A549 (cell line): Measurements from ENCODE around the gene CGB2. TPM values are rescaled to one million over a fixed set of nuclear protein-coding genes. Genes with fewer than 3 reads are reported as not detected.
"Not testable (repeated sequence)": the region's sequence is repeated elsewhere in the genome, so short reads cannot be mapped to it uniquely, and the experiment has no call there.

ENCODE experiments used
- ATAC-seq, 2 experiments: fragments of 200-7000 bp in 1 of 2; fragments of >200 bp in 1 of 2; cut with Nextera tagmentation in 1 of 2; cut with Tn5 transposase in 1 of 2; 3 replicates each; pipeline versions ENCODE4 v1.8.0 to v1.9.1; 2018 to 2020; ENCODE audit warnings: mild to moderate bottlenecking in 1 of 2, moderate library complexity in 1 of 2
- CTCF ChIA-PET: fragments of 300-600 bp; sonication (Branson Sonifier 250); formaldehyde crosslinking; extraction: SDS; loops from one replicate; lab custom pipeline; 2021; ENCODE audit warnings: antibody characterized with exemption, inconsistent platforms; lab: Yijun Ruan, JAX
- POLR2A ChIA-PET: fragments of 350-600 bp; formaldehyde crosslinking; extraction: SDS; loops from one replicate; lab custom pipeline; 2021; ENCODE audit warnings: antibody characterized with exemption, inconsistent platforms; lab: Yijun Ruan, JAX
- DNase-seq, 2 experiments: peaks; one replicate each; pipeline versions ENCODE4 v3.0.0 to v3.0.0-alpha.2; 2011 to 2016; ENCODE audit warnings: low read depth in 1 of 2, low spot score in 1 of 2
- FAIRE-seq: peaks from 2 replicates; lab custom pipeline; 2011; peaks lifted over from hg19 to GRCh38; lab: Jason Lieb, UNC
- H3K27ac ChIP-seq, 2 experiments: fragments of >200 bp; sonication (Bioruptor Twin); formaldehyde crosslinking; 3 replicates each; pipeline ENCODE4 v1.5.1; 2016 to 2017
- H3K4me1 ChIP-seq: fragments of >200 bp; sonication (Bioruptor Twin); formaldehyde crosslinking; 3 replicates; pipeline ENCODE4 v1.6.1; 2016
- H3K4me2 ChIP-seq: fragments of >200 bp; sonication (Bioruptor Twin); formaldehyde crosslinking; 3 replicates; pipeline ENCODE4 v1.6.1; 2016
- H3K4me3 ChIP-seq: fragments of >200 bp; sonication (Bioruptor Twin); formaldehyde crosslinking; 3 replicates; pipeline ENCODE4 v1.5.1; 2016
- H3K9me3 ChIP-seq: fragments of >200 bp; sonication (Bioruptor Twin); formaldehyde crosslinking; 3 replicates; pipeline ENCODE4 v1.6.1; 2016
- CBX2 ChIP-seq: fragments of 200-600 bp; sonication (generic); IDR thresholded peaks from 2 replicates; pipeline ENCODE4 v1.6.1; 2016; ENCODE audit warnings: low read depth, mild to moderate bottlenecking, borderline replicate concordance
- CEBPB ChIP-seq, 2 experiments: fragments of >200 bp in 1 of 2; sonication (Bioruptor Twin) in 1 of 2; formaldehyde crosslinking in 1 of 2; IDR thresholded peaks; 2 replicates each; pipeline ENCODE4 v1.6.1; 2012 to 2016
- CHD2 ChIP-seq: fragments of 150-350 bp; IDR thresholded peaks from 2 replicates; pipeline ENCODE4 v1.6.1; 2014; ENCODE audit warnings: low read length; ENCODE audit not compliant: partially characterized antibody
- CTCF ChIP-seq: fragments of >200 bp; sonication (Bioruptor Twin); formaldehyde crosslinking; IDR thresholded peaks from 3 replicates; pipeline ENCODE4 v1.5.1; 2016
- E2F6 ChIP-seq: IDR thresholded peaks from 2 replicates; pipeline ENCODE4 v1.6.1; 2012; ENCODE audit warnings: low read depth, borderline replicate concordance
- JUN ChIP-seq, 2 experiments: fragments of >200 bp; sonication (Bioruptor Twin); formaldehyde crosslinking; IDR thresholded peaks; 2 replicates in 1 of 2; 3 replicates in 1 of 2; pipeline ENCODE4 v1.6.1; 2016 to 2017
- JUNB ChIP-seq: fragments of >200 bp; sonication (Bioruptor Twin); formaldehyde crosslinking; IDR thresholded peaks from 2 replicates; pipeline ENCODE4 v1.6.1; 2016
- POLR2A ChIP-seq: IDR thresholded peaks from 2 replicates; pipeline ENCODE4 v1.6.1; 2012; ENCODE audit warnings: mild to moderate bottlenecking, low read length
- RARB ChIP-seq: fragments of 250-450 bp; sonication (Bioruptor Pico); IDR thresholded peaks from 2 replicates; pipeline ENCODE4 v1.8.0; 2021; ENCODE audit warnings: mild to moderate bottlenecking, moderate library complexity
- RCOR1 ChIP-seq: fragments of 150-350 bp; IDR thresholded peaks from 2 replicates; pipeline ENCODE4 v1.6.1; 2014; ENCODE audit warnings: antibody characterized with exemption, low read length, low read depth
- TFCP2L1 ChIP-seq: fragments of 250-450 bp; sonication (Bioruptor Pico); IDR thresholded peaks from 2 replicates; pipeline ENCODE4 v1.5.0; 2021; ENCODE audit warnings: mild to moderate bottlenecking
- TP53 ChIP-seq: fragments of 250-450 bp; sonication (Bioruptor Pico); IDR thresholded peaks from 2 replicates; pipeline ENCODE4 v1.5.0; 2021; ENCODE audit warnings: mild to moderate bottlenecking, moderate library complexity
- WGBS: methylation state at CpG from one replicate; pipeline ENCODE4 v1.1.6; 2017; ENCODE audit errors: missing lambda C conversion rate; 5-methylcytosine and 5-hydroxymethylcytosine counted together
- polyA plus RNA-seq, 4 experiments: library from polyadenylated mRNA; depleted of rRNA in 3 of 4; stranded (reverse); fragments of >200 nt; fragmentation: RNase III in 1 of 4; extraction: RNeasy Plus Mini Kit Qiagen cat#74134 plus additional on column Dnase treatment in 1 of 4; gene quantifications; 2 replicates in 3 of 4; 3 replicates in 1 of 4; pipeline ENCODE4 v1.2.3, GENCODE V29; 2011 to 2017

Gene CGB2
- polyA plus RNA-seq, 2 of the 4 experiments (the other 2 are of a cell fraction) = not detected

DNA sequence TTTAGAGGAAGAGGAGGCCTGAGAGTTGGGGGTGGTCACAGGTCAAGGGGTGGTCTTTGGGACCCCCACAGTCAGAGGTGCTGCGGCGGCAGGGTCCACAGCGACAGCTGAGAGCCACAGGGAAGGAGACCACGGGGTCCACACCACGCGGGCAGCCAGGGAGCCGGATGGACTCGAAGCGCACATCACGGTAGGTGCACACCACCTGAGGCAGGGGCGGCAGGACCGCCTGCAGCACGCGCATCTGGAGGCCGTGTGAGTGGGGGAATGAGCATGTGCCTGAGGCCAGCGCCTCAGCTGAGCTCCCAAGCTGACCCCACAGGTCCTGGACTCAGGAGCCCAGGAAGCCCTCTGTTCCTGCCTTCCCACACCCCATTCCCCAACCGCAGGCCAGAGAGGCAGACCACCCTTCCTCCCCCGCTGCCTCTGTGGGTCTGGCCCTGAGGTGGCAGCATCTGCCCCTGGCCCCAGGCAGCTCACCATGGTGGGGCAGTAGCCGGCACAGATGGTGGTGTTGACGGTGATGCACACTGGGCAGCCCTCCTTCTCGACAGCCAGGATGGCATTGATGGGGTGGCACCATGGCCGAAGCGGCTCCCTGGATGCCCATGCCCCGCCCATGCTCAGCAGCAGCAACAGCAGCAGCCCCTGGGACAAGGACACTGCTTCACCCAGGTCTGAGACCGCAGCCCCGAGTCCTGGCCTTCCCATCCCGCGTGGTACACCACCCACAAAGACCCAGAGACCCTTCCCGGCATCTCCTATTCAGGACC lies 15.4 kb upstream of the CGB2 start:
- ATAC-seq (no peak), DNase-seq (no peak), FAIRE-seq (no peak)
- Histone ChIP-seq H3K4me3 (no peak overlapping the region), H3K4me1 (peaks cover 14% of the 10 kb centered on the region; the same call in 2 of the 3 replicates), H3K9me3 (no peaks in the 10 kb centered on the region), H3K4me2 (no peak overlapping the region), H3K27ac (no peak overlapping the region)
- WGBS = 95% methylated on average over 23 of the region's 29 CpGs
- TF ChIP-seq TP53 = no peak
- ChIA-PET POLR2A (no interaction called here), CTCF (interaction anchor here (1.5 to 21.8 kb wide), 3 partner anchors 10 to 40 kb away, joined by 6 to 408 read pairs (median 8); partner anchors contain the start of genes GYS1 and RUVBL2)

GRCh38 chr19:49017041-49017665 lies 14.5 kb upstream of the CGB2 start, which contains the start of gene LHB:
Gene LHB, minus strand, starts transcription at chr19:49017091. Its CDS starts 10 bp downstream, at chr19:49017081.
- POLR2A ChIA-PET = no interaction called here
- peak within 1 kb of the TSS; percentile 67 for H3K4me2 ChIP-seq
- WGBS = 85% methylated on average over 16 of the region's 17 CpGs
- FAIRE-seq (no peak), ATAC-seq (no peak), DNase-seq (no peak)
- peak within 1 kb of the TSS; percentile 21; the same call in 1 of the 3 replicates for H3K4me3 ChIP-seq
- CTCF ChIA-PET = interaction anchor here (0.9 to 21.8 kb wide), 10 partner anchors 10 to 129 kb away, joined by 3 to 408 read pairs (median 8); partner anchors contain the start of genes GYS1, KCNA7 and RUVBL2
- H3K4me1 ChIP-seq = peaks cover 14% of the 10 kb centered on the region; the same call in 2 of the 3 replicates
- H3K9me3 ChIP-seq = no peaks in the 10 kb centered on the region
- TF ChIP-seq JUNB (no peak), POLR2A (no peak), E2F6 (no peak), CEBPB (IDR thresholded peaks at IDR 0.05) (no peak), CHD2 (no peak), RARB (CRISPR knock-in tag) (no peak), TFCP2L1 (CRISPR knock-in tag) (no peak)
- H3K27ac ChIP-seq = peak within 1 kb of the TSS in 1 of 2 experiments; percentile 36; a peak in 1 of 6 replicates

- WGBS = 59% methylated on average over 28 of the region's 62 CpGs
- Histone ChIP-seq H3K27ac (peak overlapping the region in 1 of 2 experiments; percentile 36; a peak in 1 of 6 replicates), H3K4me3 (peak overlapping the region; percentile 21; the same call in 1 of the 3 replicates), H3K4me1 (peaks cover 14% of the 10 kb centered on the region; the same call in 2 of the 3 replicates), H3K9me3 (no peaks in the 10 kb centered on the region), H3K4me2 (peak overlapping the region; percentile 67)
- POLR2A ChIA-PET = interaction anchor here (1.8 kb wide), 1 partner anchor 24 kb away, joined by 16 read pairs; the partner anchor contains the start of genes GYS1 and RUVBL2
- TF ChIP-seq CEBPB (IDR thresholded peaks at IDR 0.05) = no peak
- peak in 1 of 2 experiments; percentile 30; a peak in 1 of 5 replicates for TF ChIP-seq JUN (IDR thresholded peaks at IDR 0.05)
- TF ChIP-seq CTCF = peak; percentile 33
- no peak for TF ChIP-seq CBX2
- no peak for TF ChIP-seq RCOR1
- DNase-seq = peak in 1 of 2 experiments; percentile 52
- no peak for FAIRE-seq
- CTCF ChIA-PET = interaction anchor here (0.9 to 21.8 kb wide), 12 partner anchors 9 to 230 kb away, joined by 3 to 408 read pairs (median 6); partner anchors contain the start of genes GYS1, KCNA7 and RUVBL2
- ATAC-seq = peak; percentile 27 to 66
Observed at GRCh38 chr19:49017666-49018351, 13.9 kb upstream of the CGB2 start.

GRCh38 chr19:49018388-49019241 lies 13.1 kb upstream of the CGB2 start:
- not testable (repeated sequence) for H3K9me3 ChIP-seq, FAIRE-seq
- 87% methylated on average over 50 of the region's 50 CpGs for WGBS

More at GRCh38 chr19:49018388-49019241, 13.1 kb upstream of the CGB2 start:
- peak in 1 of 2 experiments; percentile 9; a peak in 2 of 6 replicates for ATAC-seq
- not testable (repeated sequence) for H3K27ac ChIP-seq, DNase-seq, H3K4me3 ChIP-seq
- POLR2A ChIA-PET = interaction anchor here (0.6 to 1.8 kb wide), 8 partner anchors 9 to 434 kb away, joined by 3 to 16 read pairs (median 4); partner anchors contain the start of genes CGB7, GYS1, LIN7B and RUVBL2
- CTCF ChIA-PET = interaction anchor here (0.6 to 21.8 kb wide), 20 partner anchors 9 to 393 kb away, joined by 3 to 408 read pairs (median 6); partner anchors contain the start of genes GYS1, KCNA7, NTF4 and RUVBL2
- Histone ChIP-seq H3K4me1 (peaks cover 14% of the 10 kb centered on the region; the same call in 2 of the 3 replicates), H3K4me2 (peak overlapping the region; percentile 79)
